Breast epithelium (tissue), 3 donors: ENCODE data around the gene ADARB2.

Experiments used
- CTCF ChIP-seq, 3 donors: fragments of 450-650 bp; IDR thresholded peaks; one replicate each; pipeline ENCODE4 v1.5.1; 2016 to 2017; ENCODE audit warnings: antibody characterized with exemption in 3 of 3, mild to moderate bottlenecking in 3 of 3, moderate library complexity in 3 of 3
- POLR2A ChIP-seq: fragments of 450-650 bp; IDR thresholded peaks from one replicate; pipeline ENCODE4 v1.6.1; 2016; ENCODE audit warnings: antibody characterized with exemption, mild to moderate bottlenecking, moderate library complexity
- POLR2AphosphoS5 ChIP-seq, 3 donors: sonication (generic); formaldehyde crosslinking; IDR thresholded peaks; one replicate each; pipeline ENCODE4 v1.6.1; 2017; ENCODE audit warnings: antibody characterized with exemption in 3 of 3

- no peak for TF ChIP-seq CTCF (IDR thresholded peaks at IDR 0.05)
- no peak for TF ChIP-seq POLR2AphosphoS5 (IDR thresholded peaks at IDR 0.05)
- TF ChIP-seq POLR2A, result no peak
These were observed 93.5 kb downstream of the ADARB2 start for GRCh38 chr10:1643908-1644179.
